ENCODE results near the gene OR4K2.
"Not testable (repeated sequence)": the region's sequence is repeated elsewhere in the genome, so short reads cannot be mapped to it uniquely, and the experiment has no call there.

OR4K2 gene

DNA sequence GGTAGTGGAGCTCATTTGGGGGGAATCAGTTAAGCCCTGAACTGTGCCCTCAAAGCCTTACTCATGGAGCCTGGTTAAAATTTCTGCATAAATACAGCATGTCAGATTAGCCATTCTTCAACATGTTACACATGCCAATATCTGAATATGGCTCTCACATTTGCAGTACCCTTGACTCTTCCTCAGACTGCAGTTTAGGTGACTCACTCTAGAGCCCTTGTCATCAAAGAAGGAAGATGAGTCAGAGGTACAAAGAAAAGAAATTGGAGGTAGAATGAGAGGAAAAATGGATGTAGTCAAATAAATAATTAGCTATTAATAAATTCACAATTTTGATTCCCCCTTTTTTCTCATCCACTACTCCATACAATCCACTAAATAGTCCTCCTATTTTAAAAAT, 23.6 kb upstream of the OR4K2 start:
- Histone ChIP-seq H4K20me1 (ENCODE audit: insufficient read depth, low read length) (no peaks in the 10 kb centered on the region), H3K9me3 (ENCODE audit: insufficient read depth, low read length) (no peaks in the 10 kb centered on the region)

DNA sequence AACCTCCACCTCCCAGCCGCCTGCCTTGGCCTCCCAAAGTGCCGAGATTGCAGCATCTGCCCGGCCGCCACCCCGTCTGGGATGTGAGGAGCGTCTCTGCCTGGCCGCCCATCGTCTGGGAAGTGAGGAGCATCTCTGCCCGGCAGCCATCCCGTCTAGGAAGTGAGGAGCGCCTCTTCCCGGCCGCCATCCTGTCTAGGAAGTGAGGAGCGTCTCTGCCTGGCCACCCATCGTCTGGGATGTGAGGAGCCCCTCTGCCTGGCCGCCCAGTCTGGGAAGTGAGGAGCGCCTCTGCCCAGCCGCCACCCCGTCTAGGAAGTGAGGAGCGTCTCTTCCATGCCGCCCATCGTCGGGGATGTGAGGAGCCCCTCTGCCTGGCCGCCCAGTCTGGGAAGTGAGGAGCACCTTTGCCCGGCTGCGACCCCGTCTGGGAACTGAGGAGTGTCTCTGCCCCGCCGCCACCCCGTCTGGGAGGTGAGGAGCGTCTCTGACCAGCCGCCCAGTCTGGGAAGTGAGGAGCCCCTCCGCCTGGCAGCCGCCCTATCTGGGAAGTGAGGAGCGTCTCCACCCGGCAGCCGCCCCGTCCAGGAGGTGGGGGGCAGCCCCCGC, 8.8 kb upstream of the OR4K2 start:
- not testable (repeated sequence) for H3K4me1 ChIP-seq (ENCODE audit: low read length); H3K4me3 ChIP-seq (ENCODE audit: low read length); H3K9me3 ChIP-seq (ENCODE audit: insufficient read depth, low read length); H4K20me1 ChIP-seq (ENCODE audit: insufficient read depth, low read length); H3K79me2 ChIP-seq (ENCODE audit: low read length); H3K36me3 ChIP-seq (replicated peaks; ENCODE audit: low read depth, low read length); H3K9ac ChIP-seq (ENCODE audit: low read length); H3K27ac ChIP-seq (ENCODE audit: low read length); H3K27me3 ChIP-seq (ENCODE audit: low read depth, low read length); H3K4me2 ChIP-seq (ENCODE audit: low read length); H2AFZ ChIP-seq (ENCODE audit: low read depth, low read length)

More for the DNA sequence above, 23.6 kb upstream of the OR4K2 start:
- H3K4me2 ChIP-seq (ENCODE audit: low read length): no peak overlapping the region
- no peaks in the 10 kb centered on the region for H3K27me3 ChIP-seq (ENCODE audit: low read depth, low read length)
- H3K36me3 ChIP-seq (replicated peaks; ENCODE audit: low read depth, low read length): no peaks in the 10 kb centered on the region
- H3K9ac ChIP-seq (ENCODE audit: low read length): no peak overlapping the region
- no peak for TF ChIP-seq EZH2phosphoT487 (IDR thresholded peaks at IDR 0.05; ENCODE audit: low read depth)
- TF ChIP-seq, protein P1, sequence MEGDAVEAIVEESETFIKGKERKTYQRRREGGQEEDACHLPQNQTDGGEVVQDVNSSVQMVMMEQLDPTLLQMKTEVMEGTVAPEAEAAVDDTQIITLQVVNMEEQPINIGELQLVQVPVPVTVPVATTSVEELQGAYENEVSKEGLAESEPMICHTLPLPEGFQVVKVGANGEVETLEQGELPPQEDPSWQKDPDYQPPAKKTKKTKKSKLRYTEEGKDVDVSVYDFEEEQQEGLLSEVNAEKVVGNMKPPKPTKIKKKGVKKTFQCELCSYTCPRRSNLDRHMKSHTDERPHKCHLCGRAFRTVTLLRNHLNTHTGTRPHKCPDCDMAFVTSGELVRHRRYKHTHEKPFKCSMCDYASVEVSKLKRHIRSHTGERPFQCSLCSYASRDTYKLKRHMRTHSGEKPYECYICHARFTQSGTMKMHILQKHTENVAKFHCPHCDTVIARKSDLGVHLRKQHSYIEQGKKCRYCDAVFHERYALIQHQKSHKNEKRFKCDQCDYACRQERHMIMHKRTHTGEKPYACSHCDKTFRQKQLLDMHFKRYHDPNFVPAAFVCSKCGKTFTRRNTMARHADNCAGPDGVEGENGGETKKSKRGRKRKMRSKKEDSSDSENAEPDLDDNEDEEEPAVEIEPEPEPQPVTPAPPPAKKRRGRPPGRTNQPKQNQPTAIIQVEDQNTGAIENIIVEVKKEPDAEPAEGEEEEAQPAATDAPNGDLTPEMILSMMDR (IDR thresholded peaks at IDR 0.05; ENCODE audit: low read depth, low read length): no peak
- H3K79me2 ChIP-seq (ENCODE audit: low read length): no peaks in the 10 kb centered on the region
- no peaks in the 10 kb centered on the region for H3K4me1 ChIP-seq (ENCODE audit: low read length)
- H3K4me3 ChIP-seq (ENCODE audit: low read length): no peak overlapping the region
- H3K27ac ChIP-seq (ENCODE audit: low read length): no peak overlapping the region
- no peak overlapping the region for H2AFZ ChIP-seq (ENCODE audit: low read depth, low read length)

DNA sequence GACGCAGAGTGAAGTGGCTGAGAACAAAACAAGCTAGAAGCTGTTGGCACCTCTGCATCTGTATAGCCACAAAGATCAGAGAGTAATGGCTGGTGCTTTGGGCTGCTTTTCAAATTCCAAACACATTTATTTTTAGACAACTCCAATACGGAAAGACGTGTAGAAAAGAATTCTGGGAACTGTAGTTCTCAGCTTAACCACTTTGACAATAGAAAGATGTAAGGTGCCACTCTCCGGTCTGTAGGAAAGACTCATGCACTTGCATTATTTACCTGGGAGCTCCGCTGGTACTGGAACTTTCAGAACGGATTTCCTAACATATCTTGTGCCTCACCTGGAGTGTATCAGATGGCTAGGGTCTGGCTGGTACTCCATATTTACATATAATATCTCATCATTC, 1.8 kb upstream of the OR4K2 start:
- no peaks in the 10 kb centered on the region for H4K20me1 ChIP-seq (ENCODE audit: insufficient read depth, low read length)
- no peak overlapping the region for H3K4me2 ChIP-seq (ENCODE audit: low read length)
- H3K79me2 ChIP-seq (ENCODE audit: low read length): no peaks in the 10 kb centered on the region
- no peak overlapping the region for H3K4me3 ChIP-seq (ENCODE audit: low read length)
- H3K27me3 ChIP-seq (ENCODE audit: low read depth, low read length): no peaks in the 10 kb centered on the region
- no peak overlapping the region for H3K9ac ChIP-seq (ENCODE audit: low read length)
- H3K36me3 ChIP-seq (replicated peaks; ENCODE audit: low read depth, low read length): no peaks in the 10 kb centered on the region
- no peak for TF ChIP-seq EZH2phosphoT487 (IDR thresholded peaks at IDR 0.05; ENCODE audit: low read depth)
- TF ChIP-seq, protein P1 (IDR thresholded peaks at IDR 0.05; ENCODE audit: low read depth, low read length): no peak
- H3K9me3 ChIP-seq (ENCODE audit: insufficient read depth, low read length): no peaks in the 10 kb centered on the region
- H3K27ac ChIP-seq (ENCODE audit: low read length): no peak overlapping the region
- H2AFZ ChIP-seq (ENCODE audit: low read depth, low read length): no peak overlapping the region
- H3K4me1 ChIP-seq (ENCODE audit: low read length): no peaks in the 10 kb centered on the region

DNA sequence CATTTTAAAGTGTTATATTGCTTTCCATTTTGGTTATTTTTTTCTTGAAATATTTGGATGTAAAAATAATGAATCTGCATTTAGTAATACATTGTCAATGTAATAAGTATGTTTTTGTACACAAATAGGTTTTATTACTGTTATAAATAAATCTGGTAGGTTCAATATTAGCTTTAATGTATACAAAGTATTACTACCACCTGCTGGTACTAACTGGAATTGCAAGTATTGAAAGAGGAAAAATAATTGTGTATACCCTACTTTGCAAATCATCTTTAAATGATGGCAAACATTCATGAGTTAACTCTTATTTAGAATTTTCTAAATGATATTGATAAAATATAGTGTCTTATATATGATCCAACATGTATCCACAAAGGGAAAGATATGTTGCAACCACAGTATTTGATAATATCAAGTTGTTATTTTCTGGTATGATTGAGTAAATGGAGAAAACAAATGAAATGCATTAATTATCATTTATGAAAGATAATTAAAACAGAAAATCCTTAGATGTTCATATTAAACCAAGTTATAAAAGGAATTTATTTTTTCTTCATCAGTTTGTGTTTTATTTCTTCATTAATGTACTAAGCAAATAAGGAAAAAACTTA, 3.2 kb downstream of the OR4K2 start:
- H3K4me1 ChIP-seq (ENCODE audit: low read length): no peaks in the 10 kb centered on the region
- H3K9ac ChIP-seq (ENCODE audit: low read length): no peak overlapping the region
- H3K27ac ChIP-seq (ENCODE audit: low read length): no peak overlapping the region
- no peak overlapping the region for H3K4me3 ChIP-seq (ENCODE audit: low read length)
- no peaks in the 10 kb centered on the region for H4K20me1 ChIP-seq (ENCODE audit: insufficient read depth, low read length)
- no peaks in the 10 kb centered on the region for H3K36me3 ChIP-seq (replicated peaks; ENCODE audit: low read depth, low read length)
- no peak for TF ChIP-seq EZH2phosphoT487 (IDR thresholded peaks at IDR 0.05; ENCODE audit: low read depth)
- TF ChIP-seq, protein P1 (IDR thresholded peaks at IDR 0.05; ENCODE audit: low read depth, low read length): peak; percentile 82
- H3K4me2 ChIP-seq (ENCODE audit: low read length): no peak overlapping the region
- H2AFZ ChIP-seq (ENCODE audit: low read depth, low read length): no peak overlapping the region
- H3K27me3 ChIP-seq (ENCODE audit: low read depth, low read length): peaks cover 5% of the 10 kb centered on the region; the same call in 1 of the 2 replicates
- no peaks in the 10 kb centered on the region for H3K9me3 ChIP-seq (ENCODE audit: insufficient read depth, low read length)
- no peaks in the 10 kb centered on the region for H3K79me2 ChIP-seq (ENCODE audit: low read length)
